Measurements from ENCODE around the gene TP53I13. TPM values are rescaled to one million over a fixed set of nuclear protein-coding genes. Genes with fewer than 3 reads are reported as not detected.

The TP53I13 gene
- total RNA-seq, 2 experiments from 2014 or later, result 20.8 to 27.5 TPM

DNA sequence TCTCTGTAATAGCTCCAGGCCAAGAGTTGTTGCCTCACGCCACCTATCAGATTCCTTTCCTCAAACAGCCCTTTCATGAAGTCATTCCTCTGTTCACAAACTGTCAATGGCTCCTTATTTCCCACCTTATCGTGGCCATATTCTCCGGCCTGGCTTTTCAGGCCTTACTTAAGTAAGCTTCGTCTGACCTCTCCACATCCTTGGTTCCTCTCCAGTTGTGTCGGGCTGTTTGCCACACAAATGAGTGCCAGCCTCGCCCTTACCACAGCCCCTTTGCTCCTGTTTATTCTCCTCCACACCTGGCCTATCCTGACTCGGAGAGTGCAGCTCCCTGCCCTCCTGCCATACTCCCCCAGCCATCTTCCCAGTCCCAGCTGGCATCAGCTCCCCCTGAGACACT, 2.0 kb downstream of the TP53I13 start:
- ChIA-PET POLR2A (no interaction called here), CTCF (ENCODE audit: unreplicated experiment) (interaction anchor here (0.6 kb wide), 1 partner anchor 14 kb away, joined by 3 read pairs; no protein-coding TSS in a partner anchor)
- Histone ChIP-seq H2AFZ (ENCODE audit: low read length) (no peak overlapping the region), H3K79me2 (ENCODE audit: insufficient read depth, low read depth, low read length) (no peaks in the 10 kb centered on the region), H3K9me2 (ENCODE audit: insufficient read depth, low read length) (no peaks in the 10 kb centered on the region), H3K36me3 (ENCODE audit: insufficient read depth, low read length) (peaks cover 26% of the 10 kb centered on the region), H3K4me3 (ENCODE audit: low read depth, low read length, poor library complexity, severe bottlenecking) (no peak overlapping the region), H4K20me1 (ENCODE audit: insufficient read depth, low read length) (no peaks in the 10 kb centered on the region), H3K9me3 (ENCODE audit: low read length) (no peaks in the 10 kb centered on the region), H3K4me1 (ENCODE audit: insufficient read depth, low read length, poor library complexity, severe bottlenecking) (peaks cover 25% of the 10 kb centered on the region), H3K4me2 (ENCODE audit: low read length) (no peak overlapping the region), H3K27ac (ENCODE audit: low read depth, low read length, poor library complexity, severe bottlenecking) (no peak overlapping the region)
- TF ChIP-seq, protein P1, sequence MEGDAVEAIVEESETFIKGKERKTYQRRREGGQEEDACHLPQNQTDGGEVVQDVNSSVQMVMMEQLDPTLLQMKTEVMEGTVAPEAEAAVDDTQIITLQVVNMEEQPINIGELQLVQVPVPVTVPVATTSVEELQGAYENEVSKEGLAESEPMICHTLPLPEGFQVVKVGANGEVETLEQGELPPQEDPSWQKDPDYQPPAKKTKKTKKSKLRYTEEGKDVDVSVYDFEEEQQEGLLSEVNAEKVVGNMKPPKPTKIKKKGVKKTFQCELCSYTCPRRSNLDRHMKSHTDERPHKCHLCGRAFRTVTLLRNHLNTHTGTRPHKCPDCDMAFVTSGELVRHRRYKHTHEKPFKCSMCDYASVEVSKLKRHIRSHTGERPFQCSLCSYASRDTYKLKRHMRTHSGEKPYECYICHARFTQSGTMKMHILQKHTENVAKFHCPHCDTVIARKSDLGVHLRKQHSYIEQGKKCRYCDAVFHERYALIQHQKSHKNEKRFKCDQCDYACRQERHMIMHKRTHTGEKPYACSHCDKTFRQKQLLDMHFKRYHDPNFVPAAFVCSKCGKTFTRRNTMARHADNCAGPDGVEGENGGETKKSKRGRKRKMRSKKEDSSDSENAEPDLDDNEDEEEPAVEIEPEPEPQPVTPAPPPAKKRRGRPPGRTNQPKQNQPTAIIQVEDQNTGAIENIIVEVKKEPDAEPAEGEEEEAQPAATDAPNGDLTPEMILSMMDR (conservative IDR thresholded peaks at IDR 0.05; ENCODE audit: low read length), result no peak
- TF ChIP-seq EZH2phosphoT487 (IDR thresholded peaks at IDR 0.05; ENCODE audit: borderline replicate concordance, low read depth, low read length), result no peak
- no peak for DNase-seq (ENCODE audit: low spot score)
- no TSS peak for BruUV-seq (replicated peaks)
- intact Hi-C loops (cut with micrococcal nuclease; ENCODE audit: unreplicated experiment), result no loop called here

DNA sequence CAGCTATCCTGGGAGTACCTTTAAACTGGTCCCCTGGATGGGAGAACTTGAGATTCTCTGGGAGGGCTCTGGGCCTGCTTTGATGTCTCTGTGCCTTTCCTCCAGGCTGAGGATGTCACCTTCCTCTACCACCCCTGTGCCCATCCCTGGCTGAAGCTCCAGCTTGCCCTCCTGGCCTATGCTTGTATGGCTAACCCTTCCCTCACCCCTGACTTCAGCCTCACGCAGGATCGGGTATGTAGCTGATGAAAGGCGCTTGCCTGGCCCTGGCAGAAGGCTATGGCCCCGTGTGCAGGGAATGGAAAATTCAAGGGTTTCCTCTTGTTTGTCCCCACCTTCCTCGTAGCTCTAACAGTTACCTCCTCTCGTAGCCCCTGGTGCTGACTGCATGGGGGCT, 3.0 kb downstream of the TP53I13 start:
- ChIA-PET POLR2A (interaction anchor here (1.1 kb wide), 1 partner anchor 19 kb away, joined by 3 read pairs; no protein-coding TSS in a partner anchor), CTCF (ENCODE audit: unreplicated experiment) (interaction anchor here (0.5 kb wide), 1 partner anchor 12 kb away, joined by 3 read pairs; no protein-coding TSS in a partner anchor)
- Histone ChIP-seq H3K4me2 (ENCODE audit: low read length) (no peak overlapping the region), H3K4me1 (ENCODE audit: insufficient read depth, low read length, poor library complexity, severe bottlenecking) (peaks cover 16% of the 10 kb centered on the region), H2AFZ (ENCODE audit: low read length) (no peak overlapping the region), H3K79me2 (ENCODE audit: insufficient read depth, low read depth, low read length) (no peaks in the 10 kb centered on the region), H3K9me2 (ENCODE audit: insufficient read depth, low read length) (no peaks in the 10 kb centered on the region), H3K4me3 (ENCODE audit: low read depth, low read length, poor library complexity, severe bottlenecking) (no peak overlapping the region), H3K9me3 (ENCODE audit: low read length) (no peaks in the 10 kb centered on the region), H4K20me1 (ENCODE audit: insufficient read depth, low read length) (no peaks in the 10 kb centered on the region), H3K27ac (ENCODE audit: low read depth, low read length, poor library complexity, severe bottlenecking) (no peak overlapping the region), H3K36me3 (ENCODE audit: insufficient read depth, low read length) (peaks cover 36% of the 10 kb centered on the region)
- intact Hi-C loops (cut with micrococcal nuclease; ENCODE audit: unreplicated experiment), result no loop called here
- DNase-seq (ENCODE audit: low spot score), result no peak
- BruUV-seq (replicated peaks), result no TSS peak
- TF ChIP-seq EZH2phosphoT487 (IDR thresholded peaks at IDR 0.05; ENCODE audit: borderline replicate concordance, low read depth, low read length), result no peak
- TF ChIP-seq, protein P1 (conservative IDR thresholded peaks at IDR 0.05; ENCODE audit: low read length), result no peak

DNA sequence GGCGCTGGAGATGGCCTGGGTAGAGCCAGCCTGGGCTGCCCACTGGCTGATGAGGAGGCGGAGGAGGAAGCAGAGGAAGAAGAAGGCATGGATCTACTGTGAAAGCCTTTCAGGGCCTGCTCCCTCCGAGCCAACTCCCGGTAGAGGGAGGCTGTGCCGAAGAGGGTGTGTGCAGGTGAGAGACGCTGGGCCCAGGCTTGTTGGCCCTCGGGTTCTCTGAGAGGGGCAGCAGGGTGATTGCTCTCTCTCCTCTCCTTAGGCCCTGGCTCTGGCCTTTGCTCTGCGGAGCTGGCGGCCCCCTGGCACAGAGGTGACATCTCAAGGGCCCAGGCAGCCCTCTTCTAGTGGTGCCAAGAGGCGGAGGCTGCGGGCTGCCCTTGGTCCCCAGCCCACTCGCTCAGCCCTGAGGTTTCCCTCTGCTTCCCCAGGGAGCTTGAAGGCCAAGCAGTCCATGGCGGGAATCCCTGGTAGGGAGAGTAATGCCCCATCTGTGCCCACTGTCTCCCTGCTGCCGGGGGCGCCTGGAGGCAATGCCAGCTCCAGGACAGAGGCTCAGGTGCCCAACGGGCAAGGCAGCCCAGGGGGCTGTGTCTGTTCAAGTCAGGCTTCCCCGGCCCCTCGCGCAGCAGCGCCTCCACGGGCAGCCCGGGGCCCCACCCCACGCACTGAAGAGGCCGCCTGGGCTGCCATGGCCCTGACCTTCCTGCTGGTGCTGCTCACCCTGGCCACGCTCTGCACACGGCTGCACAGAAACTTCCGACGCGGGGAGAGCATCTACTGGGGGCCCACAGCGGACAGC, 3.6 kb downstream of the TP53I13 start:
- CTCF ChIA-PET (ENCODE audit: unreplicated experiment), result interaction anchor here (0.5 kb wide), 1 partner anchor 12 kb away, joined by 3 read pairs; no protein-coding TSS in a partner anchor
- BruUV-seq (replicated peaks), result no TSS peak
- Histone ChIP-seq H3K4me2 (ENCODE audit: low read length) (peak overlapping the region; percentile 41; the same call in 1 of the 2 replicates), H2AFZ (ENCODE audit: low read length) (no peak overlapping the region), H3K9me2 (ENCODE audit: insufficient read depth, low read length) (no peaks in the 10 kb centered on the region), H3K79me2 (ENCODE audit: insufficient read depth, low read depth, low read length) (no peaks in the 10 kb centered on the region), H3K27ac (ENCODE audit: low read depth, low read length, poor library complexity, severe bottlenecking) (no peak overlapping the region), H4K20me1 (ENCODE audit: insufficient read depth, low read length) (no peaks in the 10 kb centered on the region), H3K9me3 (ENCODE audit: low read length) (no peaks in the 10 kb centered on the region), H3K36me3 (ENCODE audit: insufficient read depth, low read length) (peaks cover 41% of the 10 kb centered on the region), H3K4me3 (ENCODE audit: low read depth, low read length, poor library complexity, severe bottlenecking) (no peak overlapping the region), H3K4me1 (ENCODE audit: insufficient read depth, low read length, poor library complexity, severe bottlenecking) (peaks cover 13% of the 10 kb centered on the region)
- POLR2A ChIA-PET, result interaction anchor here (0.6 to 1.1 kb wide), 2 partner anchors 19 to 89 kb away, joined by 3 to 5 read pairs; no protein-coding TSS in a partner anchor
- intact Hi-C loops (cut with micrococcal nuclease; ENCODE audit: unreplicated experiment), result no loop called here
- no peak for DNase-seq (ENCODE audit: low spot score)
- TF ChIP-seq EZH2phosphoT487 (IDR thresholded peaks at IDR 0.05; ENCODE audit: borderline replicate concordance, low read depth, low read length), result no peak
- TF ChIP-seq, protein P1 (conservative IDR thresholded peaks at IDR 0.05; ENCODE audit: low read length), result no peak
